GM21717 (cell line): Measurements from ENCODE around the gene CXADR.
"Not testable (repeated sequence)": the region's sequence is repeated elsewhere in the genome, so short reads cannot be mapped to it uniquely, and the experiment has no call there.

ENCODE experiments used
- ATAC-seq: cut with Tn5 transposase; IDR thresholded peaks from one replicate; pipeline ENCODE4 v1.9.1; 2021; ENCODE audit warnings: mild to moderate bottlenecking, moderate library complexity; ENCODE audit not compliant: unreplicated experiment

CXADR gene

GRCh38 chr21:17501107-17502006, 11.5 kb upstream of the CXADR start:
- no peak for ATAC-seq

GRCh38 chr21:17502985-17503384, 9.9 kb upstream of the CXADR start:
- not testable (repeated sequence) for ATAC-seq

- ATAC-seq, result no peak
Measured at GRCh38 chr21:17506951-17507350, 5.9 kb upstream of the CXADR start.

- no peak for ATAC-seq
Measured at GRCh38 chr21:17507591-17507990, 5.3 kb upstream of the CXADR start.

GRCh38 chr21:17513214-17514123, 626 bp downstream of the CXADR start:
- ATAC-seq, result peak; percentile 24

GRCh38 chr21:17514124-17514845, 1.4 kb downstream of the CXADR start:
- ATAC-seq, result no peak

GRCh38 chr21:17517008-17517407, 4.2 kb downstream of the CXADR start:
- ATAC-seq, result not testable (repeated sequence)

- ATAC-seq, result no peak
Measured at GRCh38 chr21:17519208-17519738, 6.4 kb downstream of the CXADR start.

- no peak for ATAC-seq
Measured at GRCh38 chr21:17519965-17520609, 7.2 kb downstream of the CXADR start.

GRCh38 chr21:17523007-17523451, 10.2 kb downstream of the CXADR start:
- ATAC-seq, result no peak

- ATAC-seq, result not testable (repeated sequence)
Measured at GRCh38 chr21:17523979-17524494, 11.2 kb downstream of the CXADR start.

- ATAC-seq, result no peak
Measured at GRCh38 chr21:17524635-17525034, 11.8 kb downstream of the CXADR start.

- no peak for ATAC-seq
Measured at GRCh38 chr21:17526776-17527175, 13.9 kb downstream of the CXADR start.

GRCh38 chr21:17527240-17527639, 14.4 kb downstream of the CXADR start:
- no peak for ATAC-seq

GRCh38 chr21:17527711-17528110, 14.9 kb downstream of the CXADR start:
- no peak for ATAC-seq

- ATAC-seq, result no peak
Measured at GRCh38 chr21:17529648-17530047, 16.8 kb downstream of the CXADR start.

GRCh38 chr21:17532292-17532691, 19.4 kb downstream of the CXADR start:
- ATAC-seq, result no peak

- ATAC-seq, result no peak
Measured at GRCh38 chr21:17536381-17536780, 23.5 kb downstream of the CXADR start.

- no peak for ATAC-seq
Measured at GRCh38 chr21:17537299-17537698, 24.5 kb downstream of the CXADR start.

GRCh38 chr21:17538576-17538975, 25.7 kb downstream of the CXADR start:
- ATAC-seq, result no peak
